Hepatocyte (in vitro differentiated cells): ENCODE data around the gene PTPRO. TPM values are rescaled to one million over a fixed set of nuclear protein-coding genes. Genes with fewer than 3 reads are reported as not detected.

Experiments used
- DNase-seq: peaks from one replicate; pipeline ENCODE4 v3.0.0-alpha.2; 2016; ENCODE audit warnings: low spot score
- H2AFZ ChIP-seq: fragments of 200-600 bp; sonication (generic); 2 replicates; pipeline ENCODE4 v1.6.0; 2016; ENCODE audit warnings: antibody characterized with exemption, mild to moderate bottlenecking
- H3K27ac ChIP-seq: fragments of 200-600 bp; sonication (generic); 2 replicates; pipeline ENCODE4 v1.5.1; 2016; ENCODE audit warnings: mild to moderate bottlenecking
- H3K27me3 ChIP-seq: fragments of 200-600 bp; sonication (generic); 2 replicates; pipeline ENCODE4 v1.6.1; 2016
- H3K36me3 ChIP-seq: fragments of 200-600 bp; sonication (generic); replicated peaks from 2 replicates; pipeline ENCODE4 v1.5.1; 2016; ENCODE audit warnings: low read depth; ENCODE audit not compliant: insufficient read depth
- H3K4me1 ChIP-seq: fragments of 200-600 bp; sonication (generic); 2 replicates; pipeline ENCODE4 v1.5.1; 2016; ENCODE audit warnings: mild to moderate bottlenecking, moderate library complexity; ENCODE audit not compliant: insufficient read depth
- H3K4me2 ChIP-seq: fragments of 200-600 bp; sonication (generic); 2 replicates; pipeline ENCODE4 v1.6.0; 2016
- H3K4me3 ChIP-seq: fragments of 200-600 bp; sonication (generic); 2 replicates; pipeline ENCODE4 v1.5.1; 2016; ENCODE audit warnings: mild to moderate bottlenecking
- H3K79me2 ChIP-seq: fragments of 200-600 bp; sonication (generic); 2 replicates; pipeline ENCODE4 v1.6.0; 2017; ENCODE audit warnings: mild to moderate bottlenecking
- H3K9me2 ChIP-seq: fragments of 200-600 bp; sonication (generic); replicated peaks from 2 replicates; pipeline ENCODE4 v1.6.0; 2017; ENCODE audit warnings: mild to moderate bottlenecking; ENCODE audit not compliant: insufficient read depth
- H3K9me3 ChIP-seq: fragments of 200-600 bp; sonication (generic); 2 replicates; pipeline ENCODE4 v1.5.1; 2016; ENCODE audit warnings: low read depth, mild to moderate bottlenecking
- H4K20me1 ChIP-seq: fragments of 200-600 bp; sonication (generic); 2 replicates; pipeline ENCODE4 v1.6.0; 2016; ENCODE audit warnings: mild to moderate bottlenecking; ENCODE audit not compliant: insufficient read depth, poor library complexity, severe bottlenecking
- EZH2 ChIP-seq: fragments of 200-600 bp; sonication (generic); IDR thresholded peaks from 2 replicates; pipeline ENCODE4 v1.6.1; 2016; ENCODE audit warnings: antibody characterized with exemption, mild to moderate bottlenecking, borderline replicate concordance
- EZH2phosphoT487 ChIP-seq: fragments of 200-600 bp; sonication (generic); IDR thresholded peaks from one replicate; pipeline ENCODE4 v1.6.1; 2018; ENCODE audit warnings: antibody characterized with exemption, mild to moderate bottlenecking, low read depth, moderate library complexity; ENCODE audit not compliant: unreplicated experiment, severe bottlenecking
- WGBS: methylation state at CpG from one replicate; pipeline ENCODE4 v1.1.6; 2016; ENCODE audit warnings: low lambda C conversion rate; ENCODE audit errors: missing lambda C conversion rate; 5-methylcytosine and 5-hydroxymethylcytosine counted together
- polyA plus RNA-seq: library from polyadenylated mRNA; unstranded; fragments of >200 nt; fragmentation: Nextera tagmentation; extraction: Ambion mirVana; gene quantifications from 2 replicates; pipeline ENCODE4 v1.2.1, GENCODE V29; 2016
- total RNA-seq: library from RNA; depleted of rRNA; stranded (reverse); fragments of >200 nt; gene quantifications from 2 replicates; pipeline ENCODE4 v1.2.3, GENCODE V29; 2014
- TF ChIP-seq, protein P1 (sequence below): fragments of 200-600 bp; sonication (generic); IDR thresholded peaks from 2 replicates; pipeline ENCODE4 v1.5.1; 2016; ENCODE audit warnings: antibody characterized with exemption, mild to moderate bottlenecking; ENCODE audit not compliant: poor library complexity

Gene PTPRO
- total and polyA plus RNA-seq, 2 experiments from 2014 or later: 0.60 to 0.65 TPM

DNA sequence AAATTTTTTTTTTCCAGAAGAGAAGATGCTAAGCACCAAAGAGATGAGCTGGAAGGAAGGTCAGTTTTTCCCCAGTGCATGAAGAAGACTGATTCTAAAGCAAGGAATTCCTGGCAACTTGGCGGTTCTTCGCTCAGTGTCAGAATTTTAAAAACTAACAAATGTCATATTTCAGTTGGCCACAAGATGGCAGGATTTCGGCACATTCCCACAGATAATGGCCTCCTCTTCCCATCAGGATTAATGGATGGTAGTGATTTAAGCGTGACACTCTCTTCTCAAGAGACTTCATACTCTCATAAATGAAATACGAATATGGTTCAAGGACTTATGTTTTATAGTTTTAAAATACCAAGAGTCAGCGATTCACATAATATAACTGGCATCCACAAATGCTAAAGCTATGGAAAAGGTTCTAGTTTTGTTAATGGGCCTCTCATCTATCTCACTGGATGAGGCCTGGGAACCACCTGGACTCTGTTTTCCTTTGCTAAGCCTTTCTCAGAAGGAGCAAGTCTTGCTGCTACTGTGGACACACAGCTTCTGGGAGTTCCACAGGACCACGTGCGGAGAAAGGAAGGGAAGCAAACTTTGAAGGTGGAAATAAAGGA is 46.1 kb upstream of the PTPRO start:
- no peak overlapping the region for H3K4me2 ChIP-seq
- no peaks in the 10 kb centered on the region for H3K9me2 ChIP-seq
- no peak overlapping the region for H2AFZ ChIP-seq
- H3K4me1 ChIP-seq: no peaks in the 10 kb centered on the region
- H3K79me2 ChIP-seq: no peaks in the 10 kb centered on the region
- H3K9me3 ChIP-seq: no peaks in the 10 kb centered on the region
- WGBS: 31% methylated on average over 8 of the region's 8 CpGs
- no peak overlapping the region for H3K4me3 ChIP-seq
- no peak for TF ChIP-seq EZH2phosphoT487
- TF ChIP-seq, protein P1, sequence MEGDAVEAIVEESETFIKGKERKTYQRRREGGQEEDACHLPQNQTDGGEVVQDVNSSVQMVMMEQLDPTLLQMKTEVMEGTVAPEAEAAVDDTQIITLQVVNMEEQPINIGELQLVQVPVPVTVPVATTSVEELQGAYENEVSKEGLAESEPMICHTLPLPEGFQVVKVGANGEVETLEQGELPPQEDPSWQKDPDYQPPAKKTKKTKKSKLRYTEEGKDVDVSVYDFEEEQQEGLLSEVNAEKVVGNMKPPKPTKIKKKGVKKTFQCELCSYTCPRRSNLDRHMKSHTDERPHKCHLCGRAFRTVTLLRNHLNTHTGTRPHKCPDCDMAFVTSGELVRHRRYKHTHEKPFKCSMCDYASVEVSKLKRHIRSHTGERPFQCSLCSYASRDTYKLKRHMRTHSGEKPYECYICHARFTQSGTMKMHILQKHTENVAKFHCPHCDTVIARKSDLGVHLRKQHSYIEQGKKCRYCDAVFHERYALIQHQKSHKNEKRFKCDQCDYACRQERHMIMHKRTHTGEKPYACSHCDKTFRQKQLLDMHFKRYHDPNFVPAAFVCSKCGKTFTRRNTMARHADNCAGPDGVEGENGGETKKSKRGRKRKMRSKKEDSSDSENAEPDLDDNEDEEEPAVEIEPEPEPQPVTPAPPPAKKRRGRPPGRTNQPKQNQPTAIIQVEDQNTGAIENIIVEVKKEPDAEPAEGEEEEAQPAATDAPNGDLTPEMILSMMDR: peak; percentile 77
- DNase-seq: peak; percentile 58
- no peak overlapping the region for H3K27ac ChIP-seq
- no peaks in the 10 kb centered on the region for H3K36me3 ChIP-seq
- no peaks in the 10 kb centered on the region for H4K20me1 ChIP-seq
- H3K27me3 ChIP-seq: no peaks in the 10 kb centered on the region

DNA sequence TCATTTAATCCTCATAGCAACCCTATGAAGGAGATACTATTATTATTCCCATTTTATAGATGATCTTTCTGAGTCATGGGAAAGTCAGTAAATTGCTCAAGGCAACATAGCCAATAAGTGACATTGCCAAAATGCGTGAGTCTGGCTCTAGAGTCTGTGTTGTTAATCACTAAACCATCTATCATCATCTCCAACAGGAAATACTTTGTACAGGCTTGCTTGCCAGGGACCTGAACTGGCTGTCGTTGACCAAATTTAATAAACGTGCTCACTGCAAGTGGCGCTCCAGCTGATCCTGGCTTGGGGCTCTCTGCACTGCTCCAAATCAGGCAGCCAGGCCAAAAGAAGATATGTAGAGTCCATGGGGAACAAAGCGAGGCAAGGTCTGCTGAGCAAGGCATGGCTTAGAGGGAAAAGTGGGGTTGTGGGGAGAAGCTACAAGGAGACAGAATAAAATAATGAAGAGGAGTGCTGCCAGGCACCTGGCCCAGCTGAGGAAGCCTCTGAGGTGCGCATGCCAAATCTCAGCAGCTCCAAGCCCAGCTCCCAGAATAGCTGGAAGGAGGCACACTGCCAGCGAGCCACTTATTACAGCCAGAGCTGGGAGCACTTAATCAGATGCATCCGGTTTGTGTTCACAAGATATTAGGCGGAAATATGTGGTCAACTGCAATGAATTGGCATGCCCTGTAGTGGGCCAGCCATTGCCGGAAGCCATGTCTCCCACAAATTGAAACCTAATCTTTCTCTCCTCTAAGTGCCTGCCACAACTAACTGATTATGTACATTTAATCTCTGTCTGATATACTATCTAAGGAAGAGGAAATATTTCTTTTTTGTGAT is 43.3 kb upstream of the PTPRO start:
- 64% methylated on average over 10 of the region's 10 CpGs for WGBS
- no peaks in the 10 kb centered on the region for H3K9me2 ChIP-seq
- no peak overlapping the region for H3K27ac ChIP-seq
- H2AFZ ChIP-seq: no peak overlapping the region
- H3K4me2 ChIP-seq: no peak overlapping the region
- H3K4me1 ChIP-seq: no peaks in the 10 kb centered on the region
- no peaks in the 10 kb centered on the region for H3K36me3 ChIP-seq
- no peaks in the 10 kb centered on the region for H4K20me1 ChIP-seq
- no peaks in the 10 kb centered on the region for H3K27me3 ChIP-seq
- TF ChIP-seq, protein P1: no peak
- TF ChIP-seq EZH2 (no peak), EZH2phosphoT487 (no peak)
- peak; percentile 44 for DNase-seq
- H3K4me3 ChIP-seq: no peak overlapping the region
- H3K9me3 ChIP-seq: no peaks in the 10 kb centered on the region
- no peaks in the 10 kb centered on the region for H3K79me2 ChIP-seq

DNA sequence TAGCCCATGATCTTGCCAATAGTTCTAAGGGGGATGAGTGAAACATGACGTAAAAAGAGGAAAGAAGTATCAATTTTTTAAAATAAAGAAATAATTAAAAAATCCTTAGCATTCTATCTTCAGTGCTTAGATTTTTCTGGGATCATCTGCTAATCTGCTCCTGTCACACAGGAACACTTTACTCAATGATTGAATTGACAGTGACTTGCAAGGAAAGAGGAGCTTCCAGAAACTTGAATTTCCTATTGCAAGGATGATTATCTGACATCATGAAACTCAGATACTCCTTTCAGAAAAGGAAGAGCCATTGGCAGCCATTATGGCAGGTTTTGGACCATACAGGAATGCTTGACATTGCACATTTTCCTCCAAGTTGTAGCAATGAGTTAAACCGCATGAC is 41.4 kb upstream of the PTPRO start:
- no peaks in the 10 kb centered on the region for H3K79me2 ChIP-seq
- no peaks in the 10 kb centered on the region for H3K36me3 ChIP-seq
- no peaks in the 10 kb centered on the region for H3K4me1 ChIP-seq
- H3K4me2 ChIP-seq: no peak overlapping the region
- H3K27ac ChIP-seq: no peak overlapping the region
- TF ChIP-seq EZH2phosphoT487 (no peak), EZH2 (no peak)
- TF ChIP-seq, protein P1: no peak
- no peaks in the 10 kb centered on the region for H3K9me2 ChIP-seq
- no peaks in the 10 kb centered on the region for H3K27me3 ChIP-seq
- no peak overlapping the region for H2AFZ ChIP-seq
- H3K9me3 ChIP-seq: no peaks in the 10 kb centered on the region
- WGBS: 84% methylated on average over 2 of the region's 2 CpGs
- no peaks in the 10 kb centered on the region for H4K20me1 ChIP-seq
- H3K4me3 ChIP-seq: no peak overlapping the region
- no peak for DNase-seq
